Thyroid gland (tissue), 4 donors: ENCODE measurements around the gene TUBB6. TPM values are rescaled to one million over a fixed set of nuclear protein-coding genes. Genes with fewer than 3 reads are reported as not detected.

Experiments used
- DNase-seq, 2 donors: peaks; one replicate each; pipeline ENCODE4 v3.0.0-alpha.2; 2019
- H3K27ac ChIP-seq, 3 donors: fragments of 200-600 bp; sonication (generic); 1 replicate in 2 of 3; 2 replicates in 1 of 3; pipeline ENCODE4 v1.5.1; 2016 to 2019; ENCODE audit warnings: mild to moderate bottlenecking in 1 of 3, moderate library complexity in 1 of 3
- H3K27me3 ChIP-seq: fragments of 200-600 bp; sonication (generic); one replicate; pipeline ENCODE4 v1.5.1; 2019
- H3K36me3 ChIP-seq, 2 donors: fragments of 200-600 bp; sonication (generic); one replicate each; pipeline ENCODE4 v1.5.1; 2016 to 2019
- H3K4me1 ChIP-seq, 2 donors: fragments of 200-600 bp; sonication (generic); one replicate each; pipeline ENCODE4 v1.5.1; 2017 to 2019
- H3K4me3 ChIP-seq, 3 donors: fragments of 200-600 bp; sonication (generic); replicated peaks in 1 of 3; 1 replicate in 2 of 3; 2 replicates in 1 of 3; pipeline ENCODE4 v1.5.1; 2016; ENCODE audit warnings: mild to moderate bottlenecking in 1 of 3
- H3K9me3 ChIP-seq: fragments of 200-600 bp; sonication (generic); one replicate; pipeline ENCODE4 v1.5.1; 2017
- CTCF ChIP-seq, 6 experiments: fragments of 200-600 bp in 3 of 6; fragments of 450-650 bp in 3 of 6; sonication (generic) in 3 of 6; IDR thresholded peaks; one replicate each; pipeline ENCODE4 v1.5.1; 2016 to 2019; ENCODE audit warnings: antibody characterized with exemption in 6 of 6, mild to moderate bottlenecking in 2 of 6, inconsistent platforms in 1 of 6, moderate library complexity in 1 of 6
- POLR2A ChIP-seq, 2 donors: fragments of 450-650 bp; IDR thresholded peaks; one replicate each; pipeline ENCODE4 v1.6.1; 2017; ENCODE audit warnings: antibody characterized with exemption in 2 of 2, mild to moderate bottlenecking in 2 of 2, moderate library complexity in 1 of 2
- WGBS, 2 donors: methylation state at CpG; one replicate each; pipeline ENCODE4 v1.1.5; 2017; 5-methylcytosine and 5-hydroxymethylcytosine counted together
- intact Hi-C: fragments of 100-400 bp; cut with DNase I; formaldehyde crosslinking; loops from one replicate; pipeline ENCODE4 v1.15.1; 2023
- total RNA-seq, 4 donors: library from RNA; depleted of rRNA; stranded (reverse); fragments of >200 nt; gene quantifications; one replicate each; pipeline ENCODE4 v1.2.3, GENCODE V29; 2016

TUBB6 gene
- total RNA-seq, 4 donors from 2014 or later, result 91.9 to 157 (median 124) TPM

DNA sequence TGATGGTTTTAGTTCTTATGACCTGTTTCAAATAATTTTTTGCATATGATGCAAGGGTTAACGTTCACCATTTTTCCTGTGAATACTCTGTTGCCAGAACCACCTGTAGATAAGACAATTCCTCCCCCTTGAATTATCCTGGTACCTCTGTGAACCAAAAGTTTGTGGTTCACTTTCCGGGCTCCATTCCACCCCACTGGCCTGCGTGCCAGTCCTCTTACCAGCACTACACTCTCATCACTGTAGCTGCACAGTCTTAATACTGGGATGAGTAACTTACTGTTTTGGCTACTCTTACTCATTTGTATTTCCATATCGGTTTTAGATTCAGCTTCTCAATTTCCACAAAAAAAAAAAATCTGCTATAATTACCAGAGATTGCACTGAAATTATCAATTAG is 34.6 kb downstream of the TUBB6 start:
- Histone ChIP-seq H3K27ac (no peak overlapping the region), H3K4me3 (no peak overlapping the region), H3K36me3 (peaks cover 51 to 64% of the 10 kb centered on the region in 2 donors), H3K27me3 (no peaks in the 10 kb centered on the region), H3K4me1 (no peaks in the 10 kb centered on the region), H3K9me3 (no peaks in the 10 kb centered on the region)
- WGBS, 2 donors, result 96% methylated on average over 4 of the region's 4 CpGs
- no peak for DNase-seq
- TF ChIP-seq POLR2A (IDR thresholded peaks at IDR 0.05), result no peak
- no peak for TF ChIP-seq CTCF (IDR thresholded peaks at IDR 0.05)
- intact Hi-C loops, result no loop called here

- Histone ChIP-seq H3K4me3 (no peak overlapping the region), H3K27ac (no peak overlapping the region), H3K9me3 (no peaks in the 10 kb centered on the region), H3K4me1 (no peaks in the 10 kb centered on the region), H3K36me3 (peaks cover 69 to 85% of the 10 kb centered on the region in 2 donors), H3K27me3 (no peaks in the 10 kb centered on the region)
- DNase-seq, result no peak
- 90 to 92% methylated on average over 13 of the region's 13 CpGs for WGBS, 2 donors
- intact Hi-C loops, result no loop called here
- TF ChIP-seq CTCF (IDR thresholded peaks at IDR 0.05) (no peak), POLR2A (IDR thresholded peaks at IDR 0.05) (no peak)
These were observed 37.6 kb downstream of the TUBB6 start for GRCh38 chr18:12345491-12346239.

GRCh38 chr18:12346240-12346565 is 38.2 kb downstream of the TUBB6 start:
- TF ChIP-seq CTCF (IDR thresholded peaks at IDR 0.05), result no peak
- no peaks in the 10 kb centered on the region for H3K4me1 ChIP-seq
- H3K4me3 ChIP-seq, result no peak overlapping the region
- H3K27me3 ChIP-seq, result no peaks in the 10 kb centered on the region
- peaks cover 75 to 86% of the 10 kb centered on the region in 2 donors for H3K36me3 ChIP-seq
- H3K9me3 ChIP-seq, result no peaks in the 10 kb centered on the region
- WGBS, 2 donors, result 93 to 97% methylated on average over 7 of the region's 7 CpGs
- DNase-seq, result no peak
- H3K27ac ChIP-seq, result no peak overlapping the region
- intact Hi-C loops, result no loop called here

DNA sequence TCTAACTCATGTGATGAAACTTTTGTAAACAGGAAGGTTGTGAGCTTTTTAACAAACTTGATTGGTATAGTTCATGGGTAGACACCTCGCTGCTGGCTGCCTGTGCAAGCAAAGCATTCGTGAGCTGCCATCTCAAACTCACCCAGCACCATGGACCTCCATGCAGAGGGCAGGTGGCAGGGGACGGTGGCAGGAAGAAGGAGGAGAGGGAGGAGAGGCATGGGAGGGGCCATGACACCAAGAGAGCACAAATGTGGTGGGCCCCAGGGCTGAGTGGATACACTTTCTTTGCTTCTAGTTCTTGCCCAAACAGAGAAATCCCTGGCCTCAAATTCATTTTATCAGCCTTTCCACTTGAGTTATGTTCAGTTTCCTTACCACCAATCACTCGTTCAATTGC is 39.9 kb downstream of the TUBB6 start:
- H3K4me3 ChIP-seq, result no peak overlapping the region
- H3K27ac ChIP-seq, result no peak overlapping the region
- no peaks in the 10 kb centered on the region for H3K27me3 ChIP-seq
- no peaks in the 10 kb centered on the region for H3K4me1 ChIP-seq
- intact Hi-C loops, result no loop called here
- WGBS, 2 donors, result 88 to 91% methylated on average over 4 of the region's 4 CpGs
- peaks cover 79 to 84% of the 10 kb centered on the region in 2 donors for H3K36me3 ChIP-seq
- no peak for DNase-seq
- H3K9me3 ChIP-seq, result no peaks in the 10 kb centered on the region
- TF ChIP-seq POLR2A (IDR thresholded peaks at IDR 0.05), result no peak
- no peak for TF ChIP-seq CTCF (IDR thresholded peaks at IDR 0.05)

- intact Hi-C loops, result no loop called here
- H3K27me3 ChIP-seq, result no peaks in the 10 kb centered on the region
- no peak overlapping the region for H3K27ac ChIP-seq
- H3K9me3 ChIP-seq, result no peaks in the 10 kb centered on the region
- H3K36me3 ChIP-seq, result peaks cover 57 to 77% of the 10 kb centered on the region in 2 donors
- 94 to 100% methylated on average over 5 of the region's 5 CpGs for WGBS, 2 donors
- TF ChIP-seq CTCF (IDR thresholded peaks at IDR 0.05) (no peak), POLR2A (IDR thresholded peaks at IDR 0.05) (no peak)
- no peaks in the 10 kb centered on the region for H3K4me1 ChIP-seq
- DNase-seq, result no peak
- no peak overlapping the region for H3K4me3 ChIP-seq
These were observed 44.1 kb downstream of the TUBB6 start for GRCh38 chr18:12352188-12352587.
